ENCODE measurements around the gene RAB10.
A peak's percentile ranks its signal among the peaks of the same experiment; 100 is the strongest.
"Not testable (repeated sequence)": the region's sequence is repeated elsewhere in the genome, so short reads cannot be mapped to it uniquely, and the experiment has no call there.

The RAB10 gene

GRCh38 chr2:26161926-26162325 lies 128.0 kb downstream of the RAB10 start:
- no peak for DNase-seq (ENCODE audit: low spot score)

DNA sequence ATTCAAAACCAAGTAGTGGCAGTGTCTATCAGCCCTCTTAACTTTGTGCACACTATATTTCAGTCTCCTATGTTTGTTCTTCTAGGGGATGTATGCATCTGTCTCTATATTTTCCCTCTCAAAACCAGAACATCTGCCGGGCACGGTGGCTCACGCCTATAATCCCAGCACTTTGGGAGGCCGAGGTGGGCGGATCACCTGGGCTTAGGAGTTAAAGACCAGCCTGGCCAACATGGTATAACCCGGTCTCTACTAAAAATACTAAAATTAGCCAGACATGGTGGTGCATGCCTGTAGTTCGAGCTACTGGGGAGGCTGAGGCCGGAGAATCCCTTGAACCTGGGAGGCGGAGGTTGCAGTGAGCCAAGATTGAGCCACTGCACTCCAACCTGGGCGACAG lies 129.1 kb downstream of the RAB10 start:
- no peak for DNase-seq (ENCODE audit: low spot score)

GRCh38 chr2:26164231-26164630 lies 130.3 kb downstream of the RAB10 start:
- DNase-seq (ENCODE audit: low spot score) = no peak

GRCh38 chr2:26164641-26165211 lies 130.8 kb downstream of the RAB10 start:
- DNase-seq (ENCODE audit: low spot score) = no peak

GRCh38 chr2:26165403-26165802 lies 131.5 kb downstream of the RAB10 start:
- no peak for DNase-seq (ENCODE audit: low spot score)

- DNase-seq (ENCODE audit: low spot score) = not testable (repeated sequence)
Measured at GRCh38 chr2:26166541-26166940, 132.7 kb downstream of the RAB10 start.

GRCh38 chr2:26168785-26169184 lies 134.9 kb downstream of the RAB10 start:
- DNase-seq (ENCODE audit: low spot score) = no peak

DNA sequence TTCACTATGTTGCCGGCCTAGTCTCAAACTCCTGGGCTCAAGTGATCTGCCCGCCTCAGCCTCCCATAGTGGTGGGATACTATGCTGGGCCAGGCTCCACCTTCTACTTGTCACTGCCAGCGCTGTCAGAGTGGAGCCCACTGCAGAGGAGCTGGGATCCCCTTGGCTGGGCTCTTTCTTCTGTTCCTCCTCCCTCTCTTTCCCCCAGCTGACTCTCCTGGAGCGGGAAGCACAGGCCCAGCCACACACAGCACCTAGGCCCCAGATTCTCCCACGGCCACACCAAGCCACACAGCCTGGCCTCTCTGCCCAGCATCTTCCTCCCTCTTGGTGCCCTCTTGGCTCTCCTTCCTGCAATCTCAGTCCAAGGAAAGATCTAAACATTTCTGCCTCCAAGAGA lies 135.3 kb downstream of the RAB10 start:
- DNase-seq (ENCODE audit: low spot score) = no peak

DNA sequence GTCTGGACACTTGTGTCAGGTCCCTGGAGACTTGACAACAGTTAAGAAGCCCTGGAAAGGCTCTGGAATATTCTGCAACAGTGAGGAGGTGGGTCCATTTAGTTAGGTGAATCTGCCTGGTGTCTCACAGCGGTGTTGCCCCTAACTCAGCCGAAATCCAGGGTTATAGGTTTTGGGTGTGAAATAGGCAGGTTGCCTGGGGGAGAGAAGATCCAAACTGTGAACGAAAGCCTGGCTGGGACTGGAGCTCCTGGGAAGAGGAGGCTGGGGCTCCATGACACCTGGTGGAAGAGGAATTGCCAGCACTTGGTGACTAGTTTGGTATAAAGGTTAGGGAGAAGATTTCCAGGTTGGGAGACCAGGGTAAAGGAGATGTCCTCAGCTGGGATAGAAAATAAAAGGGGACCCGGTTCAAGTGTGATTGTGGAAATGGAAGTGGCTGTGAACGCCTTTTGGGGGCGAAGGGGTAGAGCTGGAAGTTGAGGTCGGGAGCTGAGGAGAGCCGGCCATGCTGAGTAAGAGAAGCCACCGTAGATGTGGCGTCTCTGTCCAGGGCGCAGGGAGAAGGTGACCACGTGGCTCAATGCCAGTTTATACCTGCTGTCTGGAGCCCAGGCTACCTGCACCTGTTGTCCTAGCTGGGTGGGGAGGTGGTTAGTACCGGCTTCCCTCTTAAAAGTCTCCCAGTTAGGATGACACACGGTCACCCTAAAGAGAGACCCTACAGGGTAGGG lies 136.0 kb downstream of the RAB10 start:
- no peak for DNase-seq (ENCODE audit: low spot score)

GRCh38 chr2:26170795-26171194 lies 136.9 kb downstream of the RAB10 start:
- DNase-seq (ENCODE audit: low spot score) = peak; percentile 15

DNA sequence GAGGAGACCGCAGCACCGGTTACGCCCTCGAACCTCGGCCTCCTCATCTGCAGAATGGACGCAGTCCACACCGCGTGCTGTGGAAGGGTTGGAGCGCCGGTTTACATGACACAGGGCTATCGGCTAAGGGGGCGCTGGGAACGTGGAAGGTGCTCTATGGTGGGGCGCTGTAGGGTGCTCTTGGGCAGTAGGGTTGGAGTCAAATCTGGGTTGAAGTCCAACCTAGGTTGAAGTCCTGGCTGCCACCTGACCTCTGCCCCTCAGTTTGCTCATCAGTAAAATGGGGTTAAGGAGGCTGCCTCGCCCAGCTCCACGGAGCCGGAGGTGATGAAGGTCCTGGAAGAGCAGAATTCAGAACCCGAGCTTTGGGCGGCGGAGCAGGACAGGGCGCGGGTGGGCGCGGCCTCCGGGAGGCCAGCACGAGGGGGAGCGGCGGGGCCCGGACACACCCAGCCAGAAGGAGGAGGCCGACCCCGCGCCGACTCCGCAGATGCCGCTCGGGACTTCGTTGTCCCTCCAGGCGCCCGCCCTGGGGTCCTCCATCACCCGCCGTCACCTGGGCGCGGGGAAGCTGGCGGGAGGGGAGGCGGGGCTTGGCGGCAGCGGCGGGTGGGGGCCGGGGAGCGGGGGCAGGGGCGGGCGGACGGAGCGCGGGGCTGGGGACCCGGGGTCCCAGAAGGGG lies 138.4 kb downstream of the RAB10 start:
- DNase-seq (ENCODE audit: low spot score) = peak; percentile 13

DNA sequence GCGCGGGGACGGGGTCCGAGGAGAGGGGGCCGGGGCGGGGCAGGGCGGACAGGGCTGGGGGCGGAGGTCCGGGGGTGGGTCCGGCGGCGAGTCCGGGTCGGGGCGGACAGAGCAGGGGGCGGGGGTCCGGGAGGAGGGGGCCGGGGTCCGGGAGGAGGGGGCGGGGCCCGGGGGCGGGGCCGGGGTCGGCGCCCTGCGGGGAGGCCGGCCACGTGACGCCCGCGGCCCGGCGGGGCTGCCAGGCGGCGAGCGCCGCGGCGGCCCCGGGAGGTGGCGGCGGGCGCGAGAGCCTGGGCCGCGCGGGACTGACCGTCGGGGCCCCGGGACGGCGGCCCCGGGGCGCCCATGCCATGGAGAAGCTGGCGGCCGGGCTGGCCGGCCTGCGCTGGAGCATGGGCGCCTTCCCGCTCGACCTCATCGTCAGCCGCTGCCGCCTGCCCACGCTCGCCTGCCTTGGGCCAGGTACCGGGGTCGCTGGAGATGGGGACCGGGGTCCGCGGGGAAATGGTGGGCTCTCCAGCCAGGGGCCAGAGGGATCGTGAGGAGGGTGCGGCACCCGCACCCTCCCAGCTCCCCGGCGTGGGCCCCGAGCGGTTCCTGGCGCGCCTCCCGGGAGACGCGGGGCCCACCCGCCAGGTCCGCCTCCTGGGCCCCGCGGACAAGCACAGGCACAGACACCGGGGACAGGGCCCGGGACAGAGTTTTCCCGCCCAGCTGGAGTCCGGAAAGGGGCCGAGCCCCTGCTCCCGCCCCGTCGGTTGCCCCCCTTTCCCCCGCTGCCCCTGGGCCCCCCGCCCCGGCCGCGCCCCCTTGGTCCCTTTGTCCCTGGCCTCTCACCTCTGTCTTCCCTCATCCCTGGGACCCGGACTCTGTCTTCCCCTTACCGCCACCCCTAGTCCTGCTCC lies 139.2 kb downstream of the RAB10 start, which contains the start of gene GAREM2:
TSS of gene GAREM2 (plus strand) at position 218 of the 905 bp plus-strand sequence. CDS start at position 351, 133 bp downstream.
- no peak for DNase-seq (ENCODE audit: low spot score)

- DNase-seq (ENCODE audit: low spot score) = no peak
Measured at GRCh38 chr2:26173776-26174482, 140.0 kb downstream of the RAB10 start.

DNA sequence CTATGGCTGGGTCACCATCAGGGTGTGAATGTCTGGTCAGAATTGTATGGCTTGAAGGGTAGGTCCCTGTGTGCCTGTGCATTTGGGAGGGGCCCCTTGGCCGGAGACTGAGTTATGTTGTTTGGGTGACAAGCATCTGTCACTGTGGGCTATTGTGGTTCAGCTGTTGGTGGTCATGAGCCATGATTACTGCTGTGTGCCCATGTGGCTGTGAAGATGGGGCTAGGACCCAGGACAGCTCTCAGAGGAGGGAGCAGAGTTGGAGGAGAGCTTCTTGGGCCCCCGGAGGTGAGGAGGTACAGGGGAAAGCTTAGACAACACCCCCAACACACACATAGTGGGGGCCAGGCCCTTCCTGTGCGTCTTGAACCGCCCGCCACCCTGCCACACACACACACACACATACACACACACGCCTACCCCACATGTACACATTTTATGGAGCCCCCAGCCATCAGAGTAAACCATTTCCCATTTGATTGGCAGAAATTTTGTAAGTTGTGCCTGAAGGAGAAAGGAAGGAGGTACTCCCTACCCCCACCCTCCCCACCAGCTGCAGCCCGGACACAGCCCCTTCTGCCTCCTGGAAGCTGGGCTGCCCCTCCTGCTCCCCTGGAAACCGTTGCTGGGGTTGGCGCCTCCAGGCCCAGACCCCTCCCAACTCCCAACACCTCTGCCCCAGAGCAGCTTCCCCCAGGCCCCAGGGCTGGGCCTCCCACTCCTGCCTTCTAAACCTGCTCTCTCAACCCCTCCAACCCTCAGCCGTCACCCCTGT lies 141.0 kb downstream of the RAB10 start:
- no peak for DNase-seq (ENCODE audit: low spot score)

- DNase-seq (ENCODE audit: low spot score) = no peak
Measured at GRCh38 chr2:26175466-26176278, 141.8 kb downstream of the RAB10 start.

DNA sequence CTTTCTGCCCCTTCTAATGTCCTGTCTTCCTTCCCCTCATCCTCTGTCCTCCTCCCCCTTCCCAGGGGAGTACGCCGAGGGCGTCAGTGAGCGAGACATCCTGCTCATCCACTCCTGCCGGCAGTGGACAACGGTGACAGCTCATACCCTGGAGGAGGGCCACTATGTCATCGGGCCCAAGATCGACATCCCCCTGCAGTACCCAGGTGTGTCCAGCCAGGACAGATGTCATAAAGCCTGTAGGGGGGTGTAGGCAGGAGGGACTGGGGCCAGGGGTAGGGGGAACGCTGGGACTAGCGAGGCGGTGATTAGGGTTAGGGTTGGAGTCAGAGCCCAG lies 142.4 kb downstream of the RAB10 start:
- no peak for DNase-seq (ENCODE audit: low spot score)

DNA sequence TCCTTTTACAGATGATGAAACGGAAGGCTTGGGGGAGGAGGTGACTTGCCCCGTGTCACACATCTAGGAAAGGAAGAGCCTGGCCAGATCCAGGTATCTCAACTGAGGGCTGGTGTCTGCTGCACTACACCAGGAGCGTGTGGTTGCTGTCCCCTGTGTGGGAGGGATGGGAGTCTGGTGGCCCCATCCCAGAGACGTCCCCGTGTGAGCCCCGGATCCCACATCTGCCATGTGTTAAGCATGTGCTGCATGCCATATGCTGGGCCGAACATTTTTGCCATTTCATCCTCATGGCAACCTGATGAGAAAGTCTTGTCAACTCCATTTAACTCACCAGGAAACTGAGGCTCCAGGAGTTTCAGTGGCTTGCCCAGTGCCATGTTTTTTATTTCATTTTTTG lies 143.2 kb downstream of the RAB10 start:
- no peak for DNase-seq (ENCODE audit: low spot score)

DNA sequence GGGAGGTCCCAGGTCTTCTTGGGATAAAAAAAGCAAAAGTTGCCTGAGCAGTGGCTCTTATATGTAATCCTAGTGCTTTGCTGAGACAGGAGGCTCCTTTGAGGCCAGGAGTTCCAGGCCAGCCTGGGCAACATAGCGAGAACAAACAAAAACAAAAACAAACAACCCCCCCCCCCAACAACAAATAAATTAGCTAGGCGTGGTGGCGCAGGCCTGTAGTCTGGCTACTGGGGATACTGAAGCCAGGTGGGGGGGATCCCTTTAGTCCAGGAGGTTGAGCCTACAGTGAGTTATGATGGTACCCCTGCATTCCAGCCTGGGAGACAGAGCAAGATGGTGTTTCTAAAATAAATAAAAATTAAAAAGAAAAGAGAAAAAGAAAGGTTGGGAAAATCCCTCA lies 144.4 kb downstream of the RAB10 start:
- DNase-seq (ENCODE audit: low spot score) = no peak

DNA sequence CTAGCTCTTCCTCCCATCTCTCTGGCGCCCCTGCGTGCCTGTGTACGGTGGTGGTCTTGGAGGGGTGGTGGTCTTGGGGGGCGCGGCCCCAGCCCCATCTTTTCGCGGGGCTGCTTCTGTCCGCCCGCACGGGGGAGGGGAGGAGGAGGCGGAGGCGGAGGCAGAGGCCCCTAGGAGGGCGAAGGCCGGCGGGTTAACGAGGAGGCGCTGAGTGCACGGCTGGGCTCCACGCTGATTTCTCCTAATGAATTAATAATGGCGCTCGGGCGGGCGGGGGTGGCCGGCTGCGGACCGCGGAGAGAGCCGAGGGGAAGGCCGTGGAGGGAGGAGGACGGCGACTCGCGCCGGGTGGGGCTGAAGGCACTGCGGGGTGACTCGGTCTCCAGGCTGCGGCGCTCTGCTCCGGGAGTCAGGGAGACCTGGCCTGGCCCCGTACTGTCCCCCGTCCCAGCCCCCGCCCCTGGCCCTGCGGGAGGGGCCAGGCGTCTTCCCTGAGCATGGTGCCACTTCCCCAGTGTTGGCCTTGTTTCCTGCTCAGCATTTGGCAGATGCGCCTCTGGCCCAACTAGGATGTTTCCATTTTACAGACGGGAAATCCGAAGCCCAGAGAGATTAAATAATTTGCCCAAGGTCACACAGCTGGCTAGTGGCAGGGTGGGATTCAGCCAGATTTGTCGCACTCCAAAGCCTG lies 145.0 kb downstream of the RAB10 start:
- no peak for DNase-seq (ENCODE audit: low spot score)
